ENCODE measurements around the gene OR5AC2.

The OR5AC2 gene, protein sequence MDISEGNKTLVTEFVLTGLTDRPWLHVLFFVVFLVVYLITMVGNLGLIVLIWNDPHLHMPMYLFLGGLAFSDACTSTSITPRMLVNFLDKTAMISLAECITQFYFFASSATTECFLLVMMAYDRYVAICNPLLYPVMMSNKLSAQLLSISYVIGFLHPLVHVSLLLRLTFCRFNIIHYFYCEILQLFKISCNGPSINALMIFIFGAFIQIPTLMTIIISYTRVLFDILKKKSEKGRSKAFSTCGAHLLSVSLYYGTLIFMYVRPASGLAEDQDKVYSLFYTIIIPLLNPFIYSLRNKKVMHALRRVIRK

DNA sequence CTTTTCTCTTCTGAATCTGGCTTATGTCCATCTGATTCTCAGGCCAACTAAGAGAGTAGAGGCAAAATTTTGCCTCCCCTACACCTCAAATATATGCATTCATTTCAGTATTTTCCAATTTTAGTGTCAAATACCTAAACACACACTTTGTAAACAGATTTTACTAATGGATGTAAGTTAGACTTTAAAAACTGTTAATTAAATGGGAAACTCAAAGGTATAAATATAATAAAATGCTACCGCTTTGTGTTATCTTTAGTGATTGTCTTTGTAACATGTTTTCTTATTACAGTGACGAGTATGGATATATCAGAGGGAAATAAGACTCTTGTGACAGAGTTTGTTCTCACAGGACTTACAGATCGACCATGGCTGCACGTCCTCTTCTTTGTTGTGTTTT is at the start of gene OR5AC2:
Gene OR5AC2 (plus strand): TSS at position 301 of the 400 bp plus-strand sequence. CDS start 0 bp downstream, at position 301.
- no peak for DNase-seq

DNA sequence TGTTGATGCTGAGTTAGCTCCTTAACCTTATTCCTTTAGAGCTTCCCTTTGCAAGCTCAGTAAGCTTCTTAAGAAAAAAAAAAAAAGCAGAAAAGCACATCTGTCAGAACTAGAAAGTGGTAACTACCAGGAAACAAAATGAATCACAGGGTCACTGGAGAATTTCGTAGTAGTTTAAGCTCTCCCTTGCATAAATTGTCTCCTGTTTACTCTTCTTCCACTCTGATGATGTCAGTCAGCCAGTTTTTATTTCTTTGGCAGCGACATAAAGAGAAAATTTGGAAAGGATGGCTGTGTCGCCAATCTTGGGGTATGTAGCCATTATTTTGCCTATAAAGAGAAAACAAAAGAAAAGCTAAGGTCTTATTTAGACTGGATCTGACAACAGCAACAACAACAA is 48.7 kb upstream of the OR5AC2 start:
- no peak for DNase-seq

DNA sequence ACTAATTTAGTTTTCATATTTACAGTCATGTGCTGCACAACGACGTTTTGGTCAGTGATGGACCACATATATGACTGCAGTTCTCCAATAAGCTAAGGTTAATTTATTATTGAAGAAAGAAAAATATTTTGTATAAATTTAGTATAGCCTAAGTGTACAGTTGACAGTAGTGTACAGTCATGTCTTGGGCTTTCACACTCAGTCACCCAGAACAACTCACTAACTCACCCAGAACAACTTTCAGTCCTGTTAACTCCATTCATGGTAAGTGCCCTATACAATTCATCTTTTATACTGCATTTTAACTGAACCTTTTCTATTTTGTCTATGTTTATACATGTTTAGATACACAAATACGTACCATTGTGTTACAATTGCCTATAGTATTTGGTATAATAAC is 48.1 kb upstream of the OR5AC2 start:
- DNase-seq = no peak

DNA sequence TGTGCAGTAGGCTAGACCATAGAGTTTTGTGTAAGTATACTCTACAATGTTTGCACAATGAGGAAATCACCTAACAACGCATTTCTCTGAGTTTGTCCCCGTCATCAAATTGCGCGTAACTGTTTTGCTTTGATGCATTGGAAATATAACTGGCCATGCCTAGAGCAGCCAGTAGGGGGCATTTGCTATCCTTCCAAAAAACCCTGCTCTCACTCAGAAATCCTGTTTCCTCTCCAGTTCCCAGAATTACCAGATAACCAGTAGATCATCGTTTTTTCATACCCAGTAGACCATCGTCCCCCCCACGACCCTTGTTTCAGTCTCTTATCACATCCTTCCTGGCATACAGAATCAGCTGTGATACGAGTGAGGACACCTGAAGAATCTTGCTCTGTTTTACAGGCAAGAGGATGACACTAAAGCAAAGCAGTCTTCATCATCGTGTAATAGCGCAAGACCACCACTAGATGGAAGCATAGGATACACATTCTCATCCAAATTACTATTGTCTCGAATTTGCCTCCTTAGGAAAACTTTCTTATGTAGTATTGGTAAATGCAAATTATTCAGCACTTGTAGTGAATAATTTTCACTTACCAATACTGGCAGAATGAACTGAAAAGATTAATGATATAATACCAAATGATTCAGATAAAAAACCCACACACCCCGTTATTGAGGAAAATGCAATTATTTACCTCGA is 47.5 kb upstream of the OR5AC2 start:
- peak; percentile 70 to 90 for DNase-seq

DNA sequence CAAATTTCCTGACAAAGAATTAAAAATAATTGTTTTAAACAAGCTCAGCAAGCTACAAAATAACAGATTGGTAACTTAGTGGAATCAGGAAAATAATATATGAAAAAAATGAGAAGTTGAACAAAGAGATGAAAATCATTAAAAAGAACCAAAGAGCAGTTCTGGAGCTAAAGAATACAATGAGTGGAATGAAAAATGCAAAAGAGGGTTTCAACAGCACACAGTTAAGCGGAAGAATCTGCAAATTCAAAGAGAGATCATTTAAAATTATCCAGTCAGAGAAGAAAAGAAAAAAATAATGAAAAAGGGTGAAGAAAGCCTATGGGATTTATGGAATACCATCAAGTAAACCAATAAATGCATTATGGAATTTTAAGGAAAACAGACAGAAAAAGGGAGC is 45.6 kb upstream of the OR5AC2 start:
- no peak for DNase-seq

DNA sequence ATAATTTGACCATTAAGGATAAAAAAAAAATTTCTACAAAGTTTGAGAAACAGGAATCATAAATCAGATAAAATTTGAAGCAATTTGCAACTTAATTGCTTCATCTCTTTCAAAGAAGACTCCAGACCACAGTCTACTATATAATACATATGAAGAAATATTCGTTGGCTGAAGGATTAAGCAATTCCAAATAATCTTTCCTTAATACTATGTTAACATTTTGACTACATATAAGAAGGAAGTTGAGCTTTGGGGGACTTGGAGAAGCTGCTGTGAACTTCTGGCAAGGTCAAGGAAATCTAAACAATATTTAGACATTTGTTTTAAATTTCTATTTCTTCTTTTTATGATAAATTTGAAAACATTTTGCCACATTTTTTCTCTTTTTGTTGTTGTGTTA is 38.4 kb upstream of the OR5AC2 start:
- DNase-seq = peak; percentile 31 to 64

DNA sequence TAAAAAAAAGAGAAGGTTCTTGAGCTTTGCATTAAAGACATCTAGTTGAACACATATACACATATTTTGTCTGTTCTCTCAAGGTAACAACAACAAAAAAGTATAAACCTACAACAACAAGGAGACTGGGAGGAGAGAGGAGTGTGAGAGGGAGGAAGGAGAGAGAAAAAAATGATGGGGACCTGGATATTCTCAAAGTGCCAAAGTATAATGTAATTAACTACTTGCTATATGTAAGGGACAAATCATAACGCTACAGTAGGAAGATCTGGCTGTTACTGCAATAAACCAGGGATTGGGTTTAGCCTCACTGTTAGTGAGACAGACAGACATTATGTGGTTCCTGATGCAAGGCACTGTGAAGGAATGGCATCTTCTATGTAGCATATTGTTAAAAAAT is 37.7 kb upstream of the OR5AC2 start:
- no peak for DNase-seq

DNA sequence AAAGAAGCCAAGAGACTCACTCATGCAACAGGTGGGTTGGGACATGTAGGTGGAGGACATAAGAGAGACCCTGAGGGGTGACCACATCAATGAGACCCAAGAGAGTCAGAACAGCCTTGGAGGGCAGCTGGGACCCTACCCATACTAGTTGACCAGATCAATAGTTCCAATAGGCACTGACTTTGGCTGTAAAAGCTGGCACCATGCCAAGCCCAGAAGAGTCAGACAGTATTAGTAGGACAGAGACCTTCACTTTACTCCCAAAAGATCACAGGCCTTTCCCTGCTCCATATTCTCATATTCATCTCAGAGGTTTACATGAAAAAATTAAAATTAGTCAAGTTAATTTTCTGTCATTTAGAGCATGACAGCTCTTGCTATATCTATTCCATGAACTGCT is 30.9 kb upstream of the OR5AC2 start:
- no peak for DNase-seq

DNA sequence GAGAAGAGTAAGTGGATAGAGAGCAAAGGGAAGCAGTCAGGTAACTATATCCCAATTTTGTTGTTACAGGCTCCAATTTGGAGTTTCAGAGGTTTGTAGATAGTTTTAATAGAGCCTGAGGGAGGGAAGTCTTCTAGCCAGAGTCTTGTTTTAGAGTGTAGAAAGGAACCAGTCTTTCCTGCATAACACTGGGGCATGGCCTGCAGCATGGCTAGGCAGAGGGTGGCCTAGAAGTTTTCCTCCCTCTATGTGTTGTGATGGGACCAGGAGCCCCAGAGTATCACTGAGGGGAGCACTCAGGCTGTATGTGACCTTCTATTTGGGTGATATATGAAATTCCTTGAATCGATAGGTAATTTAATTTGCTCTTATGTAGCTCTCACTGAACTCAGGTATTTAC is 29.3 kb upstream of the OR5AC2 start:
- no peak for DNase-seq

DNA sequence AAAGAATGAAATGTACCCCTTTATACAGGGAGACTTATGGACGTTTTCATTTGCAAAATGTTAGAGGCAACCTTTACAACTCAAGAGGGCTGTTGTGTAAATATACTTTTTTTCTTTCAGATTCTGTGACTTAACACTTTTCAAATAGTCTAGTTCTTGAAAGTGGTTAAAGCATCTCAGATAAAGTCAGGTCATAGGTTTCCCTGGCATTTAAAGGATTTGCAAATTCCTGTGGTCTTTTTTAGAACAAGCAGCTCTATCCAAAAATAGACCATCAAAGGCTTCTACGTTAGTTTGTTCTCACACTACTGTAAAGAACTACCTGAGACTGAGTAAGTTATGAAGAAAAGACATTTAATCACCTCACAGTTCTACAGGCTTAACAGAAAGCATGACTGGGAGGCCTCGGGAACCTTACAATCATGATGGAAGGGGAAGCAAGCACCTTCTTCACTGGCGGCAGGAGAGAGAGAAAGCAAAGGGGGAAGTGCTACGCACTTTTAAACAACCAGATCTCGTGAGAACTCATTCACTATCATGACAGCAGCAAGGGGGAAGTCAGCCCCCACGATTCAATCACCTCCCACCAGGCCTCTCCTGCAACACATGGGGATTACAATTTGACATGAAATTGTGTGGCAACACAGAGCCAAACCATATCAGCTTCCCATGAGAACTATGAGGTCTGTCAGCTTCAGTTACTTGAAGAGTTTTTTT is 28.6 kb upstream of the OR5AC2 start:
- peak in 1 of 2 donors; percentile 23 for DNase-seq

DNA sequence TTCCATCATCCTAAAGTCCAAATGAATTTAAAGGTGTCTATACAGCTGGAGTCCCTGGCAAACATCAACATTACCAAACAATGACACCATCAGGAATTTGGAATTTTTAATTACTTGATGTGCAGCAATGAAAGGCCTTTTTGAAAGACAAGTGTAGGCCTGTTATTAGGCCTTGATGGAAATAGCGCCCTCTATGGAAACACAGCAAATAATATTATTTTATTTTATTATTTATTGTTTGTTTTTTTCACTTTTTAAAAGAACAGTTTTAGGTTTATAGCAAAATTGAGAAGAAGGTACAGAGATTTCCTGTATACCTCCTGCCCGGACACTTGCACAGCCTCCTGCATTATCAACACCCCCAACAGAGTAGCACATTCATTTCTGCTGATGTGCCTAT is 18.1 kb upstream of the OR5AC2 start:
- no peak for DNase-seq

DNA sequence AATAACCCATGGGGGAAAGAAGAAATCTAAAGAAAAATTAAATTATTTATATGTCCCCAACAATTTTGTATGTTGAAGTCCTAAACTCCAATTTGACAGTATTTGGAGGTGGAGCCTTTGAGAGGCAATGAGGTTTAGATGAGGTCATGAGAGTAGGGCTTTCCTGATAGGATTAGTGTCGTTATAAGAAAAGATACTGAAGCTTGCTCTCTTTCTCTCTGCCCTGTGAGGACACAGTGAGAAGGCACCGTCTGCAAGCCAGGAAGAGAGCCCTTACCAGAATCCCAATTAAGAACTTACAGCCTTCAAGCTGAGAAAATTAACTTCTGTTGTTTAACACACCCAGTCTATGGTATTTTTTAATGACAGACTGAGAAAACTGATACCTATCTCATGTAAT is 16.1 kb upstream of the OR5AC2 start:
- no peak for DNase-seq

DNA sequence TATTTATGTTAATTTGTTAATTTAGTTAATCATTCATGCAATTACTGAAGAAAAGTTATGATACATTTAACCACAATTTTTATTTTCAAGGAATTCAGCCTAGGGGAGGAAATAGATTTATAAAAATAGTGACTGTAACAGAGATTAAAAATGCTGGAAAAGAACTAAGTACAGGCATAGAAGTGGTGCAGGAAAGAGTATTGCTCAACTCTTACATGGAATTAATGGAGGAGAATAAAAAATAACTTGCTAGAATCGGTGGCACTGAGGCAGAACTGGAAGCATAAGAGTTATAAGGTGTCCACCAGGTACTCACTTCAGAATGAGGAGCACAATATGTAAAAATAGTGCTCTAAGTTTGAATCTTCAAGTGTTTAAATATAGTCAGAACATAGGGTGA is 13.5 kb upstream of the OR5AC2 start:
- no peak for DNase-seq

DNA sequence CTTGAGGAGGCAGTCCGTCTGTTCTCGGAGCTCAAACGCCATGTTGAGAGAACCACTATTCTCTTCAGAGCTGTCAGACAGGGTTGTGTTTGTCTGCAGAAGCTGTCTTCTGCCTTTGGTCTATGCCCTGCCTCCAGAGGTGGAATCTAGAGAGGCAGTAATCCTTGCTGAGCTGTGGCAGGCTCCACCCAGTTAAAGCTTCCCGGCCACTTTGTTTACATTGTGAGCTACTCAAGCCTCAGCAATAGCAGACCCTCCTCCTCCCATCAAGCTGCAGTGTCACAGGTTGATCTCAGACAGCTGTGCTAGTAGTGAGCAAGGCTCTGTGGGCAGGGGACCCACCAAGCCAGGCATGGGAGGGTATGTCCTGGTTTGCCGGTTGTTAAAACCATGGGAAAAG is 8.9 kb downstream of the OR5AC2 start:
- no peak for DNase-seq

DNA sequence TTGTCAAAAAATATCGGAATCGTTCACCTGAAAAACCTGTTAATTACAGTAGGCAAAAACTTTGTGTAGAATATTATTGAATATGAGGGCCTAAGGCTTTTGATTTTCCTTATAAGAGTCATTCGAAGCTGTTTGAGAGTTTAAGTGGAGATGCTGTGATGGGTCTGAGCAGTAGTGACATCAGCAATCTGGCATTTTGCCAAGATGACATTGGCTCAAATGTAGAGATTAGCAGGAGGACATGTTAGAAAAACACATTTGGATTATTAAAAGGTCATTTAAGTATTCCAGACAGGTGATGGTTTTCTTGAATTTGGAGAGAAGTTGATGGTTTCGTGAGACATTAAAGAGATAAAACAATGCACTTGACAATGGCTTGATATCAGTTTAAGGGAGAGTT is 12.9 kb downstream of the OR5AC2 start:
- DNase-seq = no peak

DNA sequence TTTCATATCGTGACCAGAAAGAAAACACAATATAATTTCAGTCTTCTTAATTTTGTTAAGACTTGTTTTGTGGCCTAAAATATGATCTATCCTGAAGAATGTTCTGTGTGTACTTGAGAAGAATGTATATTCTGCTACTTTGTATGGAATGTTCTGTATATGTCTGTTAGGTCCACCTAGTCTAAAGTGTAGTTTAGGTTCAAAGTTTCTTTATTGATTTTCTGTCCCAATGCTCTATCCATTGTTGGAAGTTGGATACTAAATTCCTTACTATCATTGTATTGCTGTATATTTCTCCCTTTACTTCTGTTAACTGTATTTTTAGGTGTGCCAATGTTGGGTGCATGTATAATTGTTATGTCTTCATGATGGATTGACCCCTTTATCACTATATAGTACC is 21.2 kb downstream of the OR5AC2 start:
- DNase-seq = no peak

DNA sequence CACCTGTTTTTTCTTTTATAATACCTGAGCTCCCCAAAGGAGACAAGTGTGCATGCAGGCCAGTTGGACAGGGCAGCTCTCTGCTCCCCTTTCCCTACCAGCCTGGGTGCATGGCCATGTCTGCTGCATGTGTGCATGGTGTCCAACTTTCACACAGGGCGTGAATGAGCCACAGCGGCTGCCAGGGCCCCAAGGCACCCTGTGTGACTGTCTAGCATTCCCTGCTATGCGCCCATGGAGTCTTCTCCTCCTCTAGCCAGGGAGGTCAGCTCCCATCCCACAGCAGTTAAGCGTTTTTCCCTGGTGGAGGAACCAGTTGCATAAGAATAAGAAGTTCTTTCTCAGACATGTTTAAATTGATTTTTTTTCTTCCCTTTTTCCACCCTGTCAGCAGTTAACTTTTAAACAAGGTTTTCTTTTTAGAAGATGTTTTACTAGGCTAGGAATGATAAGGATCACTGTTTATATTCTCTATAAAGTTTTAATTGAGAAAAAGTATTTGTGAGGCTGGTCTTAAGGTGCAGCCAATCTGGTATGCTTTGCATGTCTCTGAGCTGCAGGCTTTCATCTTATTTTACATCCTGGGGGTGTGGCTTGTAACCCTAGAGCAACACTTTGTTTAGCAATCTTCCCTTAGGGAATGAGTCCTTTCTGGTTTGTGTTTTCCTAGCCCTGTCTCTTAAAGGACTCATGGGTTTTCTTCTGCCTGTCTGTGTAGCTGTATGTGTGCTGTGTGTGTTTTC is 23.0 kb downstream of the OR5AC2 start:
- DNase-seq = no peak

DNA sequence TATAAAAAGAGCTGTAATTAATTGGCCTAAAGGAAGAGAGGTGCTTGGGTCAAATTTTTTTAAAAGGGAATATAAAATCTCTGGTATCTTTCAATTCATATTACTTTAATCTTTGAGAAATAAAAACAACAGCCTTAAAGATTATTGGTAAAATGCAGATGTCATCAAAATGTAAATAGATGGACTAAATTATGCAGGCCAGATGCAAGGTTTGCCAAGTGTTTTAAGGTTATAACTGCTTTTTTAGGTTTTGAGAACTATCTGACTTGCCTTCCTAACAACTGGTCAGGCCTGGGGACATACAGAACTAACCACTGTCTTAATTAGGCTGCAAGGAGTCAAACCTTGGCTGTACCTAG is 23.6 kb downstream of the OR5AC2 start:
- no peak for DNase-seq

DNA sequence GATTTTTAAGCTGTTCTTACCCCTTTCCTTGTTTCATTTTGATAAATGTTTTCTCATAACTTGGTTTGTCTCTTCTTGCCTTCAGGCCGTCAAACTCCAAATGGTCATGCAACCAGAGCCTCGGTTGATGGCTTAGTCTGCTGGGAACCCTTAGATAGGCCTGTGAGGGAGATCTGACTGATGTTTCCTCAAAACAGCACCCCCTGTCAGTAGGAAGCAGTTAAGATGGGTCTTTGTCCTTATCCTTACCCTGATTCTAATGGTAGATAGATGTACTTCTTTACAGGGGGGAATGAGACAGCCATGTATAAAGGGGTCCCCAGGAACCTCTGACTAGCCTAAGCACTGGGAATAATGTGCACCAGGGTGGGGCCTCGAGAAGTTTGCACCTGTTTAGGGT is 27.3 kb downstream of the OR5AC2 start:
- DNase-seq = no peak

DNA sequence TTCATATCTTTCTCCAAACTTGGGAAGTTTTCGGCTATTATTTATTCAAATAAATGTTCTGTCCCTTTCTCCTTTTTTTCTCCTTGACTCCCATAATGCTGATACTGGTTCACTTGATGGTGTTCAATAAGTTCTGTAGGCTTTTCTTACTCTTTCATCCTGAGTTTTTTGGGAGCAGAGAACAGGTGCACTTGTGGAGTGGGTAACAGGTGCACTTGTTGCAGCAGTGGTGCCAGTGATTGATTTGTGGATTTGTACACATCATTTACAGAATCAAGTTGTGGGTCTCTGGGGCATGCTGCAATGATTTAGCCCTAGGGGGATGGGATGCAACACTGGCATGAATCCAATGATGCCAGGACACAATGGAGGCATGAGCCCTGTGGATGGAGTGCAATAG is 28.7 kb downstream of the OR5AC2 start:
- DNase-seq = no peak

DNA sequence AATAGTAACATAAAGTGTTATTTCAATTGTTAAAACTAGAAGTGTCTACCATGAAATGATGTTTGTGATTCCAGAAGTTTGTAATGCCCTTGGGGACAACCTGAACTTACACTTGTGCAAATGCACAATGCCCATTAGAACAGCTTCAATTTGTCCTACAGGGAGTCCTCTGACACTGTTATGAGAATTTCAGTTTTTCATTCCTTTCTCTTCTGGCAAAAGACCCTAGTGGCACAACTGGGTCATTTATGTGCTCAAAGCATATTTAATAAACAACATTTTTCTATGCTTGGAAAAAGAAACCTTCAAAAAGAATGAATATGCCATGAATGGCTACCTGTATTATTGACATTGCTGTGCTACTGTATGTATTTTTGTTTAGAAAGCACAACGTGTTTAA is 43.4 kb downstream of the OR5AC2 start, which contains the start of gene OR5H1:
Gene OR5H1 (plus strand): TSS at position 301 of the 400 bp plus-strand sequence. CDS start 1,977 bp downstream, outside the sequence.
- DNase-seq = no peak

DNA sequence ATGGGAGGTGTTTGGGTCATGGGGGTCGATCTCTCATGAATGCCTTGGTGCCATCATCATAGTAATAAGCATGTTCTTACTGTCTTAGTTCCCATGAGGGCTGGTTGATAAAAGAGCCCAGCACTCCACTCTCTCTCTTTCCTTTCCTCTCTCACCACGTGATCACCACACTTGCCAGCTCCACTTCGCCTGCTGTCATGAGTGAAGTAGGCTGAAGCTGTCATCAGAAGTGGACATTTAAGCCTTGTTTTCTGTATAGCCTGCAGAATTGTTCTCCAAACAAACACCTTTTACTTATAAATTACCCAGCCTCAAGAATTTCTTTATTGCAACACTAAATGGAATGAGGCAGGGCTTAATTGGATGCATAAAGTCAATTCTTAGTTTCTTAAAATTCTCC is 49.7 kb downstream of the OR5AC2 start:
- no peak for DNase-seq

Measured in inflammatory macrophage treated with lipopolysaccharide for 1 hour (primary cell).